ENCODE data around the gene EPN3. TPM values are rescaled to one million over a fixed set of nuclear protein-coding genes. Genes with fewer than 3 reads are reported as not detected.

The EPN3 gene
- total RNA-seq, 1 experiment from 2014 or later, result 53.2 TPM

DNA sequence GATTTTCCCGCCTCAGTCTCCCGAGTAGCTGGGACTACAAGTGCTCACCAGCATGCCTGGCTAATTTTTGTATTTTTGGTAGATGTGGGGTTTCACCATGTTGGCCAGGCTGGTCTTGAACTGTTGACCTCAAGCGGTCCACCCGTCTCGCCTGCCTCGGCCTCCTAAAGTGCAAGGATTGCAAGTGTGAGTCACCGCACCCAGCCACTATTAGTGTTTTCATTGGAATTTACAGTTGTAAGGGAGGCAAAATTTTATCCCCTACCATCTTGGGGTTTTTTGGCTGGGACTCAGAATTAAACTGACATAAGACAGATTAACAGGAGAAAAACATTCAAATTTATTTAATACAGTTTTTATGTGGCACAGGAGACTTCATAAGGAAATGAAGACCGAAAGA is 36.6 kb upstream of the EPN3 start:
- CTCF ChIA-PET, result interaction anchor here (0.6 to 0.7 kb wide), 2 partner anchors 98 to 99 kb away, joined by 3 to 4 read pairs; partner anchors contain the start of gene LRRC59
- BruUV-seq (replicated peaks), result no TSS peak
- Histone ChIP-seq H3K36me3 (ENCODE audit: control insufficient read depth, insufficient read depth, low read length) (no peaks in the 10 kb centered on the region), H3K27me3 (replicated peaks; ENCODE audit: control insufficient read depth, insufficient read depth, low read length) (no peaks in the 10 kb centered on the region), H3K9me3 (no peaks in the 10 kb centered on the region), H3K4me1 (peaks cover 8% of the 10 kb centered on the region), H3K4me3 (ENCODE audit: low read depth, low read length) (no peak overlapping the region)
- H3K36me3 Mint-ChIP-seq (ENCODE audit: insufficient read depth, unreplicated experiment), result no peaks in the 10 kb centered on the region
- H3K27me3 Mint-ChIP-seq (ENCODE audit: insufficient read depth, unreplicated experiment), result no peaks in the 10 kb centered on the region
- DNase-seq, result no peak
- no peak overlapping the region for H3K4me3 Mint-ChIP-seq (ENCODE audit: unreplicated experiment)
- H3K9me3 Mint-ChIP-seq (ENCODE audit: unreplicated experiment), result no peaks in the 10 kb centered on the region
- H3K4me1 Mint-ChIP-seq (ENCODE audit: low read depth, unreplicated experiment), result peaks cover 8% of the 10 kb centered on the region
- intact Hi-C loops (cut with micrococcal nuclease; ENCODE audit: unreplicated experiment), result no loop called here
- TF ChIP-seq, protein P1, sequence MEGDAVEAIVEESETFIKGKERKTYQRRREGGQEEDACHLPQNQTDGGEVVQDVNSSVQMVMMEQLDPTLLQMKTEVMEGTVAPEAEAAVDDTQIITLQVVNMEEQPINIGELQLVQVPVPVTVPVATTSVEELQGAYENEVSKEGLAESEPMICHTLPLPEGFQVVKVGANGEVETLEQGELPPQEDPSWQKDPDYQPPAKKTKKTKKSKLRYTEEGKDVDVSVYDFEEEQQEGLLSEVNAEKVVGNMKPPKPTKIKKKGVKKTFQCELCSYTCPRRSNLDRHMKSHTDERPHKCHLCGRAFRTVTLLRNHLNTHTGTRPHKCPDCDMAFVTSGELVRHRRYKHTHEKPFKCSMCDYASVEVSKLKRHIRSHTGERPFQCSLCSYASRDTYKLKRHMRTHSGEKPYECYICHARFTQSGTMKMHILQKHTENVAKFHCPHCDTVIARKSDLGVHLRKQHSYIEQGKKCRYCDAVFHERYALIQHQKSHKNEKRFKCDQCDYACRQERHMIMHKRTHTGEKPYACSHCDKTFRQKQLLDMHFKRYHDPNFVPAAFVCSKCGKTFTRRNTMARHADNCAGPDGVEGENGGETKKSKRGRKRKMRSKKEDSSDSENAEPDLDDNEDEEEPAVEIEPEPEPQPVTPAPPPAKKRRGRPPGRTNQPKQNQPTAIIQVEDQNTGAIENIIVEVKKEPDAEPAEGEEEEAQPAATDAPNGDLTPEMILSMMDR (IDR thresholded peaks at IDR 0.05; ENCODE audit: insufficient read depth in 1 of 2, low read depth in 1 of 2, low read length in 1 of 2, severe bottlenecking in 1 of 2, unreplicated experiment in 1 of 2), result no peak
- no peak overlapping the region for H3K27ac Mint-ChIP-seq (ENCODE audit: unreplicated experiment)
- POLR2A ChIA-PET, result interaction anchor here (0.7 kb wide), 1 partner anchor 116 kb away, joined by 7 read pairs; no protein-coding TSS in a partner anchor

DNA sequence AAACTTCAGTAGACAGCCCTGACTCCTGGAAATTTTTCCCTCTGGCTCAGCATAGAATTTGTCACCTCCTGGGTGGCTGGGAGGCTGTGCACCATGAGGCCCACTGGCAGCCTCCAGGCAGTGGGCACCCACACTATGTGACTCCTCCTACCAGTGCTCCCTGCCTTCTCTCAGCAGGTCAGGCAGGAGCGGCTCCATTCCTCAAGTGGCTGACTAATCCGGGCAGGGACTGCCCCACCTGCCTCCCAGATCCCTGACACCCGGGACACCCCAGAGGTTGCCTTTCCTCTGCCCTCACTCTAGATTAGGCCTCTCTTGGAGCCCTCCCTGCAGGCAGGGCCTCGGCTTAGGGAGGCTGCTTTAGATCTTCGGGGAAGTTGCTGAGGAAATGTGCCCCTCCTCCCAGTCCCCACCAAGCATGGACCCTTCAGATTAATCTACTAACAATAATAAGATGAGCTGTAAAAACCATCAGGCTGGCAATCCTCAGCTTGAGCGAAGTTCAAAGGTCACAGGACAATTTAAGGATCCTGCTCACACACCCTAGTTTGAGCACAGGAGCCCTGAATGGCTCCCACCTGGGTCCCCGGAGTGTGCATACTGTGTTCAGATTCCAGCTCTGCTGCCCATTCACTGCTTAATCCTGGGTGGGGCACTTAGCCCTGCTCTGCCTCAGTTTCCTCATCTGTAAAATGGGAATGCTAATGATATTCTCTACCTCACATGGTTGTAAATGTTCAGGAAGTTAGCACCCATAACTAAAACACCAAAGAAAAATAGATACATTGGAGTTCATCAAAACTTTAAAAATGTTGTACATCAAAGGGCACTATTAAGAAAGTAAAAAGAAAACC is 34.3 kb upstream of the EPN3 start:
- Histone ChIP-seq H3K9me3 (no peaks in the 10 kb centered on the region), H3K36me3 (ENCODE audit: control insufficient read depth, insufficient read depth, low read length) (no peaks in the 10 kb centered on the region), H3K4me1 (peaks cover 8% of the 10 kb centered on the region), H3K27me3 (replicated peaks; ENCODE audit: control insufficient read depth, insufficient read depth, low read length) (no peaks in the 10 kb centered on the region), H3K4me3 (ENCODE audit: low read depth, low read length) (no peak overlapping the region)
- TF ChIP-seq, protein P1 (IDR thresholded peaks at IDR 0.05; ENCODE audit: insufficient read depth in 1 of 2, low read depth in 1 of 2, low read length in 1 of 2, severe bottlenecking in 1 of 2, unreplicated experiment in 1 of 2), result no peak
- no TSS peak for BruUV-seq (replicated peaks)
- intact Hi-C loops (cut with micrococcal nuclease; ENCODE audit: unreplicated experiment), result no loop called here
- no peaks in the 10 kb centered on the region for H3K36me3 Mint-ChIP-seq (ENCODE audit: insufficient read depth, unreplicated experiment)
- peak overlapping the region; percentile 16 for H3K27ac Mint-ChIP-seq (ENCODE audit: unreplicated experiment)
- ChIA-PET CTCF (interaction anchor here (0.8 to 1.3 kb wide), 4 partner anchors 14 to 30 kb away, joined by 3 to 6 read pairs (median 3); no protein-coding TSS in a partner anchor), POLR2A (no interaction called here)
- H3K27me3 Mint-ChIP-seq (ENCODE audit: insufficient read depth, unreplicated experiment), result no peaks in the 10 kb centered on the region
- peak; percentile 57 to 68 for DNase-seq
- peaks cover 8% of the 10 kb centered on the region for H3K4me1 Mint-ChIP-seq (ENCODE audit: low read depth, unreplicated experiment)
- no peaks in the 10 kb centered on the region for H3K9me3 Mint-ChIP-seq (ENCODE audit: unreplicated experiment)
- no peak overlapping the region for H3K4me3 Mint-ChIP-seq (ENCODE audit: unreplicated experiment)

DNA sequence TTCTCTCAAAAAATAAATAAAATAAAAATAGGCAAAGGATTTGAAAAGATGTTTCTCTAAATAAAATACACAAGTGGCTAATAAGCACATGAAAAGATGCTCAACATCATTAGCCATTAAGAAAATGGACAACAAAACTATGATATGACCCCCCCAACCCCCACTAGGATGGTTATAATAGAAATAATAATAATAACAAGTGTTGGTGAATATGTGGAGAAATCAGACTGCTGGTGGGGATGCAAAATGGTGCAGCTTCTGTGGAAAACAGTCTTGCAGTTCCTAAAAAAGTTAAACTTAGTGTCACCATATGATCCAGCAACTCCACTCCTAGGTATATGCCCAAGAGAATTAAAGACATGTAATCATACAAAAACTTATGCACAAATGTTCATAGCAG is 33.3 kb upstream of the EPN3 start:
- peaks cover 15% of the 10 kb centered on the region for H3K4me1 Mint-ChIP-seq (ENCODE audit: low read depth, unreplicated experiment)
- ChIA-PET POLR2A (no interaction called here), CTCF (no interaction called here)
- H3K27me3 Mint-ChIP-seq (ENCODE audit: insufficient read depth, unreplicated experiment), result no peaks in the 10 kb centered on the region
- no peaks in the 10 kb centered on the region for H3K27me3 ChIP-seq (replicated peaks; ENCODE audit: control insufficient read depth, insufficient read depth, low read length)
- H3K4me3 ChIP-seq (ENCODE audit: low read depth, low read length), result no peak overlapping the region
- TF ChIP-seq, protein P1 (IDR thresholded peaks at IDR 0.05; ENCODE audit: insufficient read depth in 1 of 2, low read depth in 1 of 2, low read length in 1 of 2, severe bottlenecking in 1 of 2, unreplicated experiment in 1 of 2), result no peak
- intact Hi-C loops (cut with micrococcal nuclease; ENCODE audit: unreplicated experiment), result no loop called here
- no peaks in the 10 kb centered on the region for H3K36me3 ChIP-seq (ENCODE audit: control insufficient read depth, insufficient read depth, low read length)
- no peaks in the 10 kb centered on the region for H3K9me3 Mint-ChIP-seq (ENCODE audit: unreplicated experiment)
- H3K27ac Mint-ChIP-seq (ENCODE audit: unreplicated experiment), result no peak overlapping the region
- no TSS peak for BruUV-seq (replicated peaks)
- H3K36me3 Mint-ChIP-seq (ENCODE audit: insufficient read depth, unreplicated experiment), result no peaks in the 10 kb centered on the region
- peaks cover 12% of the 10 kb centered on the region for H3K4me1 ChIP-seq
- H3K9me3 ChIP-seq, result no peaks in the 10 kb centered on the region
- no peak overlapping the region for H3K4me3 Mint-ChIP-seq (ENCODE audit: unreplicated experiment)
- DNase-seq, result no peak

Data from Caco-2 (cell line).